Measurements from ENCODE around the gene GALNT18.

GALNT18 gene

GRCh38 chr11:11239959-11240358 is 381.8 kb downstream of the GALNT18 start:
- no peak for DNase-seq (ENCODE audit: low spot score)

GRCh38 chr11:11237070-11237832 is 384.6 kb downstream of the GALNT18 start:
- DNase-seq (ENCODE audit: low spot score): no peak

- no peak for DNase-seq (ENCODE audit: low spot score)
Measured at GRCh38 chr11:11236498-11237059, 385.2 kb downstream of the GALNT18 start.

- no peak for DNase-seq (ENCODE audit: low spot score)
Measured at GRCh38 chr11:11231763-11232162, 390.0 kb downstream of the GALNT18 start.

- DNase-seq (ENCODE audit: low spot score): peak; percentile 62
Measured at GRCh38 chr11:11230802-11231562, 390.8 kb downstream of the GALNT18 start.

GRCh38 chr11:11230087-11230486 is 391.7 kb downstream of the GALNT18 start:
- no peak for DNase-seq (ENCODE audit: low spot score)

- no peak for DNase-seq (ENCODE audit: low spot score)
Measured at GRCh38 chr11:11229647-11230046, 392.2 kb downstream of the GALNT18 start.

GRCh38 chr11:11227296-11228085 is 394.3 kb downstream of the GALNT18 start:
- no peak for DNase-seq (ENCODE audit: low spot score)

Measured in NAMALWA (cell line).